Endothelial cell of umbilical vein (primary cell): ENCODE data around the gene HDAC1.

ENCODE experiments used
- POLR2A ChIP-seq: IDR thresholded peaks from 2 replicates; pipeline ENCODE4 v1.6.1; 2012; ENCODE audit warnings: low read depth, mild to moderate bottlenecking, control low read depth, low read length
- POLR2AphosphoS5 ChIP-seq: IDR thresholded peaks from 2 replicates; pipeline ENCODE4 v1.6.1; 2012; ENCODE audit warnings: low read depth, mild to moderate bottlenecking, control low read depth, low read length, moderate library complexity; ENCODE audit not compliant: insufficient read depth
- TF ChIP-seq, protein P1 (sequence below): IDR thresholded peaks from 2 replicates; pipeline ENCODE4 v1.6.1; 2011; ENCODE audit not compliant: insufficient read depth, insufficient read length
- TF ChIP-seq, protein P2 (sequence below), 2 donors: IDR thresholded peaks; 1 replicate in 1 of 2; 2 replicates in 1 of 2; pipeline ENCODE4 v1.5.1; 2011; ENCODE audit warnings: low read length in 2 of 2, mild to moderate bottlenecking in 2 of 2, moderate library complexity in 2 of 2, control low read depth in 1 of 2, inconsistent platforms in 1 of 2, low read depth in 1 of 2; ENCODE audit not compliant: insufficient read depth in 1 of 2; ENCODE audit errors: extremely low read depth in 1 of 2

DNA sequence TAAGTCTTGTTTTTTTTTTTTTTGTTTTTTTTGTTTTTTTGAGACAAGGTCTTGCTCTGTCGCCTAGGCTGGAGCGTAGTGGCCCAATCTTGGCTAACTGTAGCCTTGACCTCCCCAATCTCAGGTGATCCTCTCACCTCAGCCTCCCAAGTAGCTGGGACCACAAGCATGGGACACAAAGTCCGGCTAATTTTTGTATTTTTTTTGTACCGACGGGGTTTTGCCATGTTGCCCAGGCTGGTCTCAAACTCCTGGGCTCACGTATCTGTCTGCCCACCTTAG lies 34.7 kb upstream of the HDAC1 start:
- TF ChIP-seq POLR2AphosphoS5 (no peak), POLR2A (no peak)
- TF ChIP-seq, protein P1, sequence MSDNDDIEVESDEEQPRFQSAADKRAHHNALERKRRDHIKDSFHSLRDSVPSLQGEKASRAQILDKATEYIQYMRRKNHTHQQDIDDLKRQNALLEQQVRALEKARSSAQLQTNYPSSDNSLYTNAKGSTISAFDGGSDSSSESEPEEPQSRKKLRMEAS: no peak
- TF ChIP-seq, protein P2, sequence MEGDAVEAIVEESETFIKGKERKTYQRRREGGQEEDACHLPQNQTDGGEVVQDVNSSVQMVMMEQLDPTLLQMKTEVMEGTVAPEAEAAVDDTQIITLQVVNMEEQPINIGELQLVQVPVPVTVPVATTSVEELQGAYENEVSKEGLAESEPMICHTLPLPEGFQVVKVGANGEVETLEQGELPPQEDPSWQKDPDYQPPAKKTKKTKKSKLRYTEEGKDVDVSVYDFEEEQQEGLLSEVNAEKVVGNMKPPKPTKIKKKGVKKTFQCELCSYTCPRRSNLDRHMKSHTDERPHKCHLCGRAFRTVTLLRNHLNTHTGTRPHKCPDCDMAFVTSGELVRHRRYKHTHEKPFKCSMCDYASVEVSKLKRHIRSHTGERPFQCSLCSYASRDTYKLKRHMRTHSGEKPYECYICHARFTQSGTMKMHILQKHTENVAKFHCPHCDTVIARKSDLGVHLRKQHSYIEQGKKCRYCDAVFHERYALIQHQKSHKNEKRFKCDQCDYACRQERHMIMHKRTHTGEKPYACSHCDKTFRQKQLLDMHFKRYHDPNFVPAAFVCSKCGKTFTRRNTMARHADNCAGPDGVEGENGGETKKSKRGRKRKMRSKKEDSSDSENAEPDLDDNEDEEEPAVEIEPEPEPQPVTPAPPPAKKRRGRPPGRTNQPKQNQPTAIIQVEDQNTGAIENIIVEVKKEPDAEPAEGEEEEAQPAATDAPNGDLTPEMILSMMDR (IDR thresholded peaks at IDR 0.05; ENCODE audit: extremely low read depth in 1 of 2, insufficient read depth in 1 of 2, low read depth in 1 of 2, low read length in 2 of 2): no peak
